HL-60/S4 (cell line): Measurements from ENCODE around the gene NAV3.

Source experiments
- in situ Hi-C: fragments of 300-500 bp; cut with MboI; formaldehyde crosslinking; loops from 2 replicates; pipeline ENCODE4 v1.14.3; 2022; ENCODE audit warnings: low sequenced_read_pairs

The NAV3 gene

DNA sequence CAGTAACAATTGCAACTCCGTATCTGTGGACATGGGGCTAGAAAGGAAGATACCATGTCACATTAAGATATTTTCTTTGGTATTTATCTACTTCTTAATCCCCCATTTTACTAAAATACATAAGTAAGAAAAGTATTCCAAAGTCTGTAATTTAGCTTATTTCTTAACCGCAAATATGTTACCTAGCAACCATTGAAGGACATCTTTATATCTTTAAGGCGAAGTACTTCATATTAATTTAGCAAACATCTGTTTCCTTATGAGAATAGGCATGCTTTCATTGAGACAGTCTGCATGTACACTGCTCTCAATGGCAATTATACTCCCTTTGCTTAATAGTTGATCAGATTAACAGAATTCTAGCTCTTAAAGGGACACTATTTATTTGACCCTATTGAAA, 88.8 kb downstream of the NAV3 start:
- in situ Hi-C loops, result no loop called here

DNA sequence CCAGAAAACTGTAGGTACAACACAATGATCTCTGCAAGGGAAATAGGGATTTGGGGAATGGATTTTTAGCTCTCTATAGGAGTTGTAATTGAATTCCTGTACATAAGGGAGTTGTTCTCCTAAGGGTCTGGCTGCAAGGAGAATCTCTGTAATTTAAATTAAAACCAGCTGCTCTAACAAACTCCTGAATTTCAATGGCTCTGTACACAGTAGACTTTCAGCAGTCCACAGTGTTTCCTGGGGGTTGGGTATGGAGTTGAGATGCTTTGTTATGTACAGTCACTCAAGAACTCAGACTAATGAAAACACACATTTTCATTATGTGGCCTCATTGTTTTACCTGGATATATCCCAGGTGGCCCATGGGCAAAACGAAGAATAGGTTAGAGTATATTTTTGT, 93.2 kb downstream of the NAV3 start:
- in situ Hi-C loops, result no loop called here

DNA sequence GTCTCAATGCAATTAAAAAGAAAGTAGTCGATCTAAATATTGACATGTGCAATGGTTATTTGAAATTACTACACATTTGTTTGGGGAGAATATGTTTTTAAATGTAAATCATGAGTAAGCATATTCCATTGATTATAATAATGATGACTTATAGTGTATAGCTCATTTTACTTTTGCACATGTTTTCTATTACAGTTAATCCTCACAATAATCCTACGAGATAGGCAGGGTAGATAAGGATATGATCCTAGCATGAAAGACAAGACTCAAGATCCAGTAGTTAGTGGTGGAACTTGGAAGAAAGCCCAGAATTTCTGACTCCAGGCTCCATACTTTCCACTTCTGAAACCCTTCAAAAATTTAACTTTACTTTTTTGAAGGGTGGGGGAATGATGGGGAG, 94.0 kb downstream of the NAV3 start:
- in situ Hi-C loops, result no loop called here

DNA sequence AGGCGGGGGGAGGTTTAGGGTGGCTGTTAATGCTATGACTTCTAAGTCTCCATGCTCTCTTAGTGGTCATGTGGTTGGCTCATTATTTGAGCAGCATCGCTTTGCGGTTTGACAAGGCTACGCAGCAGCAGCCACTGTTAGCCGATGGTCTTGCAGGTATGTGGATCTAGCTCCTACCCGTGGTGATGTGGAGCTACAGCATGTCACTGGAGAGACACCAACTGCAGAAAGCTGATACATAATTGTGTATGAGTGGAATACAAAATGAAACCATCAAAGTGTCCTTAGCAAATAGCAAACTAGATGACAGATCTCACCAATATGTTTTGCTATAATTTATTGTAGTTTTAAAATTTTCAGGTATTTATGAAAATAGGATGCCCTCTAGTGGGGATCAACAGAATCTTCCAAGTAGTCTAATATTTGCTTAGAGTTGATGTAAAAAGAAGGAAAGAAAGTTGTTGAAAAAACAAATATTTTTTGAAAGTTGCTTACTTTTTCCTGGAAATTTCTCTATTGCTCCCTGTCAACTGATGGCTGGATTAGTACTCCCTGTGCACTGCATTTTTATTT, 94.9 kb downstream of the NAV3 start:
- in situ Hi-C loops, result no loop called here

DNA sequence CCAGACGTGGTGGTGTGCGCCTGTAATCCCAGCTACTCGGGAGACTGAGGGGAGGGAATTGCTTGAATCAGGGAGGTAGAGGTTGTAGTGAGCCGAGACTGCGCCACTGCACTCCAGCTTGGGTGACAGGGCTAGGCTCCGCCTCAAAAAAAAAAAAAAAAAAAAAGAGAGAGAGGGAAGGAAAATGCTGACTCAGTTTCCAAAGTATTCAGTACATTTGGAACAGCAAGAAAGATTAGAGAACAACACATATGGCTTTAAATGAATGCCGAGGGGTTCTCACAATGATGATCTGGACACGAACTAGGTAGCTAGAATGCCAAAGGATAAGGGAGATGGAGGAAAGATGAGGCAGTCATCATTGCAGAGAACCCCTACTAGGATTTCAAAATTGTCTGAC, 97.4 kb downstream of the NAV3 start:
- in situ Hi-C loops, result no loop called here

DNA sequence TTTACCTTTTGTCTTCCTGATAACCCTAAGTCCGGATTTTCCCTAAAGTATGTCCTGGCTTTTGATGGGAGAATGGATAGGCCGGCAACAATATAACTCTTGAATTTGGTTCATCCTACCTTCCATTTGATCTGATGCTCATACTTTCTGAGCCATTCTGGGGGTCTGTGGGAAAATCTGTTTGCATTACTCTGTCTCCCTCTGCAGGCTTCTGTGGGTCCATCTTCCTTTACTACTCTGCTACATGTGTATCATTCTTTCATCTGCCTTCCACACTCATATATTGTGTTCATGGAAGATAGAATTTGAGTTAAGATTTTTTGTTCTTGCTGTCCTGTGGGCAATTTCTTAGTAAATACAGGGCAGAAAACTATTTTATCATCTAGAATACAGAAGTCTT, 101.5 kb downstream of the NAV3 start:
- in situ Hi-C loops, result no loop called here

DNA sequence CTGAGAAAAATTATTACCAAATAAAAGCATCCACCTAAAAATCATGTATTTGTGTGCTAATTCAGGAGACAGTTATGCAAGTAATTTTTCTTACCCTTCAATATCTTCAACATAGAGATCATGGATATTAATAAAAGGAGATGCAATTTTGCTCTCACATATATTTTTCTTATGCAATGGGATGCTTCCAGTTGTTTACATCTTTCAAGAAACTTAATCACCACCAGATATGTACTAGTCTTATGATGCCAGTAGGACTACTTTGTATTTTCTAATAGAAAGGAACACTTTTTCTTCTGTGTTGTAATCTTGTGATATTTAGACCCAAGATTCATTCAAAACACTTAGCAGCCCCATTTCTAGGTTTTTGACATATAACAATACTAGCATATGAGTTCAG, 107.6 kb downstream of the NAV3 start:
- in situ Hi-C loops, result no loop called here

DNA sequence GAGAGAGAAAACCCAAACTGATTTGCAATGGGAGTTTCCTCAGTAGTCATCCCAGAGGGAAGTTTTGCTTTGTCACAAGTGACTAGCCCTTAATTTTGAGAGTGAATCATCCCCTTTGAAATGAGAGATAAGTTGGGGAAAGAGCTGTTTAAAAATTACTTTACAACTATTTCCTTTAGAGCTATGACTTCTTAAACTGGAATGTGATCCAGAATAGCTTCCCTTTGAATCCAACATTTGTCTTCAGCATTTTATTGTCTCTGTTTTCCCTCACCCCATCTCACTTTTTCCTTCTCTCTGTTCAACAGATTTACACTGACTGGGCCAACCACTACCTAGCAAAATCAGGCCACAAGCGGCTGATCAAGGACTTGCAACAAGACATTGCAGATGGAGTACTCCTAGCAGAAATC, 109.3 kb downstream of the NAV3 start:
- in situ Hi-C loops, result no loop called here

DNA sequence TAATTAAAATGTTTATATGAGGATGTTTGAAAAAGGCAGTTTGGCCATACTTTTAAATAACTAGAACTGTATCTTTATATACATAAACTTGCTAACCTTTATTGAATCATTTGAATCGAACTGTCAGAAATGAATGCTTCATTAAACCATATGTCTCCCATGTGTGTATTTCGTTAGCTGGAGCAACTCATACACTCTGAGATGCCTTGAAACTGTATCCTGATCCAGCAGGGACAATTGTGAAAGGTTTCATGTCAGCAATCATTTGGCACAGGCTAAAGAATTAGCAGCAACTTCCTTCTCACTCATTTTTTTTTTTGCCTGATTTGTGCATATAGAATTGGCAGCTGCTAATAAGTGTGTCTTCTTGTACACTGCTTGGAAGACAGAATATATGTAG, 109.9 kb downstream of the NAV3 start:
- in situ Hi-C loops, result no loop called here

DNA sequence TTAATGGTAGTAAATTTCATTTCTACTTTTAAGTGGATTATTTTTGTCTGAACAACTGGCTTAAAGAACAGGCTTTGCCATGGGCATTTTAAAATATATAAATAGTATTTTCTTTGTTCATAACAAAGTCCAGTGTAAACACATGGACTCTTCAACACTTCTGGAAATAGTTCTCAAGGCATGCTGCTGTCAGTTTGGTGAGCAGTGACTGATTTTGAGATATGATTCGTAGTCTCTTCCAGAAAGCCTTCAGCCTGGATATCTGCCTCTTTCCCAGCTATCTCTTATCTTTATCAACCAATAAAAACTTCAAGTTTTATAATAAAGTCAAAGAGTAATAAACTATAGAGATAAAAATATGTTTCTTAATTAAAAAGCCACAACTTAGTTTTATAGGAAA, 110.7 kb downstream of the NAV3 start:
- in situ Hi-C loops, result no loop called here

DNA sequence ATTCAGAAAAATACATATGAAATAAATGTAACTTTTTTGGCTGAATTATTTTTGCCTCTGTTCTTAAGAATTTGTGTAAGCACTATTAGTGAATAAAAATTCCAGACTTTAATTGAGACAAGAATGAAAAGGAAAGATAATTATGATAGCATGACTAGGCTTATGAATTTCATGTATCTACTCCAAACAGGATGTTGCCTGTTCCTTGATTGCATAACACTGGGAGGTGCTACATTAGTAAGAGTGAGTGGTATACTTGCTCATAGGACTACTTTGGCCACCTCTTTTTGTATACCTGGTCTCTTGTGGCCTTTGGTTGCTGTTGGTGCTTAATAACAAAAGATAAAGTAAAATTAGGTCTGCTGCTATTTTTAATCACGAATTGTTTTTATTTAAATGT, 112.8 kb downstream of the NAV3 start:
- in situ Hi-C loops, result no loop called here

DNA sequence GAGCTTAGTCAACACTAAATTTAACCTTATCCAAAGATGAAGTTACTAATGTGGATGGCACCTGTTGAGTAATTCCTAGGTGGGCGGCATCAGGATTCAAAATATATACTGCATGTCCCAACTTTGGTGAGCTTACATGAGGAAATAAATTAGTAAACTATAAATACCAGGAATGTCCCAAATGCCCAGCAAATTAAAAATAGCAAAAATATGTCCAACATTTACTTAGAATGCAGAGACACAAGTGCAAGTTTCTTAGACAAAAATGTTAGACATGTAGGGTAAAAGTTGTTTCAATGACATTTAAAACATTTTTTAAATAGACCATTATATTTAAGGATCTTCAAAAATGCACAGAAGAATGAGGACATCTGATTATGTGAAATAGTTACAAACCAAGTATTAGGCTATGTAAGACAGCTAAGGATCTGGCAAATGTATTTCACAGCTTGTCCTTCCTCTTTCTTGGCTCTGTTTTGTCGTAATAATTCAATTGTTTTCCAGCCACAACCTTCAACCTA, 115.9 kb downstream of the NAV3 start:
- in situ Hi-C loops, result no loop called here

DNA sequence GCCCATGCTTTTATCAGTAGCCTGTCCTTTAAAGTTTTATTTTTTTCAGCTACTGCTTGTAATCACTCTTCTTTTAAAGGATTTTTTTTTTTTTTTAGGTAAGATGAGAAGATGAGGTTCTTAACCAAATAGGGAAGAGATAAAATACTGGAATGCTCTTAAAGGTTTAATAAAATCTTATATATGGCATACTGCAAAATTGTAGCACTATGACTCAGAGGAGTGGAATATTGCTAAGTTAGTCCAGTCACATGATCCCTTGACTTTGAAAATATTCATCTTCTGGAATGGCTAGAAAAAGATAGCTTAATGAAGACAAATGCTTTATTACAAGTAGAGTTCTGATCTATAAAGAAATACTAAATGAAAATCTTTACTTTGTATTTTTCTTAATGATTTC, 116.6 kb downstream of the NAV3 start:
- in situ Hi-C loops, result no loop called here

DNA sequence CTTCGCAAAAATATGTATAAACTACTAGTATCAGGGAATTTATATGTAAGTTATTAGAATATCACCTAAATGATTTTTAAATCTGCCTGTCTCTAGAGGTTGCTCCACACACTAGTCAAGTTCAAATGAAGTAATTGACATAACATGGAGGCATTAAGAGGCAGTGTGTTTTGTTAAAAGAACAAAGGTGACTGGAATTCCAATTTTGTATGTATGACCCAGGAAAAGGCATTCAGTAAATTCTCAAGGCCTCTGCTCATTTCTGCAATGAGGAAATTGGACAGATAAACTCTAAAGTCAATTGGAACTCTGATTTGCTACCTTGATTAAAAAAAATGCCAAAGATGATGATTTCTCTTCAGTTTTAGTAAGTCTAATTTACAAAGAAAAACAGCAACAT, 117.1 kb downstream of the NAV3 start:
- in situ Hi-C loops, result no loop called here

DNA sequence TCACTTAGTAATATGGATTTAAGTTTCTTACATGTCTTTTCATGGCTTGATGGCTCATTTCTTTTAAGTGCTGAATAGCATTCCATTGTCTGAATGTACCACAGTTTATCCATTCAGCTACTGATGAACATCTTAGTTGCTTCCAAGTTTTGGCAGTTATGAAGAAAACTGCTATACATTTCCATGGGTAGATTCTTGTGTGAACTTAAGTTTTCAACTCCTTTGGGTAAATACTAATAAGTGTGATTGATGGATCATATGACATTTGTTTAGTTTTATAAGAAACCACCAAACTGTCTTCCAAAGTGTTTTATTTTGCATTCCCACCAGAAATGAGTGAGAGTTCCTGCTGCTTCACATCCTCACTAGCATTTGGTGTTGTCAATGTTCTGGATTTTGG, 119.2 kb downstream of the NAV3 start:
- in situ Hi-C loops, result no loop called here

DNA sequence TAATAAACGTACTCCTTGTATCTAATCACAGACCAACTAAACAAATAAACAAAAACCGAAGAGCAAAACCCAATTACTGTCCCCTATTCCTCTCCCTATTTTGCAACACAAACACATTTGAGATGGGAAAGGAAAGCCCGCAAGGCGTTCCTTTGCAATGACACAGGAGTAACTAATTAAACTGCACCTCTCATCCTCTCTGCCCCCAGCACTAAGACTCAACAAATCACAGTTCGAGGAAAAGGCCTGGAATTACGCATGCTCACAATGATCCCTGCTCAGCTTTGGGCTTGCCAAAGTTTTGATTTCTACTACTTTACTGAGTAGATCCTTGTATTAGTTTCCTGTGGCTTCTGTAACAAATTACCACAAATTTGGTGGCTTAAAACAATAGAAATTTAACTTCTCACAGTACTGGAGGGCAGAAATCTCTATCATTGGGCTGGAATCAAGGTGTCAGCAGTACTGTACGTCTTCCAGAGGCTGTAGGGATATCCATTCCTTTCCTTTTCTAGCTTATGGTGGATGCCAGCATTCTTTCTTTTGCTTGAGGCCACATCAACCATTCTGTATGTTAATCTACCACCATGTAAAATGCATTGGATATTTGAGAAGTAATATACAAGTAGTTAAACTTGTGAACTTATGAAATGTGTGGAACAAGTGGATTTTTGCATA, 123.0 kb downstream of the NAV3 start:
- in situ Hi-C loops, result no loop called here

DNA sequence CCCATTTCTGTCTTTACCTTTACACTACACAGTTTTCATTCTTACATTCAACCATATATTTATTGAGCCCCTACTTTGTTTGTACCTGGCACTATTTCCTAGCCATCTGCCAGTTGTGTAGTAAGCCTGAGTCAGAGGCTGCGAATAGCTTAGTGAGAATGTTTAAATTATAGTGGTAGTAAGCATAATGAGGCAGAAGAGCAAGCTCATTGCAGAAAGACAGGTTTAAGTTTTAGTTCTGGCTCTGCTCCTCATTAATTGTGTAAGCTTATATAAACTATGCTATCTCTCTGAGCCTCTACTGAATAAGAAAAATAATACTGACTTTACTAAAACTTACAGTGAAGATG, 123.5 kb downstream of the NAV3 start:
- in situ Hi-C loops, result no loop called here

DNA sequence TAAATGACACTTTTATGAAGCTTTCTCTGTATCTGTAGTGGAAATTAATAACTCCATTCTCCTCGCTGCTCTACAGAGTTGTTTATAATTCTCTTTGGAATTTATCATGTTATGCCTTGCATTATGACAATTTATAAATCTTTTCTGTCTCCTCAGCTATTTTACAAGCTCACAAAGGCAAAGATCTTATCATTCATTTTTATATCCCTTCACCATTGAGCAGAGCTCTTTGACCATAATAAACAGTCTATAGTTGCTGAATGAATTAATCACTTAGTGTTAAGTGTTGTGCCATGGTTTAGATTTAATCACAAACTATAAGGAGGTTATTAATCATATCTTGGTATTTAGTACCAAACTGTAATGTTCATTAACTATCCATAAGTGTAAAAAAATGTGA, 126.4 kb downstream of the NAV3 start:
- in situ Hi-C loops, result no loop called here

DNA sequence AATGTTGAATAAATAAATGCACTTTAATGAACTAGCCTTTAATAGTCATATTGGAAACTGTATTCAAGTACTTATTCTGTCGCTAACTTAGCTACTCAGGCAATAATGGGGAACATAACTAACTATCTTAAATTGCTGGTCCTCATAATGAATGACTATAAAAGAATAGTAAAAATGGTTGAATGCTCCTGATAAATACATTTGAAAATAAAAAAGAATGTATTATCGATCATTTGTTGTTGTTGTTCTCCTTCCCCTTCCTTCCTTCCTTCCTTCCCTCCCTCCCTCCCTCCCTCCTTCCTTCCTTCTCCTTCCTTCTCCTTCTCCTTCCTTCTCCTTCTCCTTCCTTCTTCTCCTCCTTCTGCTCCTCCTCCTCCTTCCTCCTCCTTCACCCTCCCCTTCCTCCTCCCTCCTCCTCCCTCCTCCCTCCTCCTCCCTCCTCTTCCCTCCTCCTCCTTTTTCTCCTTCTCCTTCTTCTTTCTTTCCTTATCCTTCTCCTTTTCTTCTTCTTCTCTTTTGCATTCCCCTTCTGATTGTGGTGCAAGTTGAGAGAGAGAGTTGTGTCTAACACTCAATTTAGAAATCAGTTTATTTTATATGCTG, 133.0 kb downstream of the NAV3 start:
- in situ Hi-C loops, result no loop called here

DNA sequence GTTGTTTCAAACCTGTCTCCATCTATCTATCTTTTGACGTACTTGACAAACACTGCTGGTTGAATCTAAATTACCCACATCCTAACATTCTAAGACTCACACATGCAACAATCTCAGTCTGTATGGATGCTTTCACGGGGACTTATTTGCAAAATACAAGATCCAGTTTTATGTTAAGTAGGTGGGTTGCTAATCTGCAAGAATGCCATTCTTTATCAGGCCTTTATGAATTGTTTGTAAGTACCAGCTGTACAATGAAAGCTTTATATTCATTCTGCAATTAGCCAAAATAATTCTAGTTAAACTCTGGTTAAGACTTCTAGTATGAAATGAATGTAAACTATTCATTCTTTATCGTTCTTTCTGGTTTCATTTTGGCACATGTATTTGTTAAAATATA, 135.1 kb downstream of the NAV3 start:
- in situ Hi-C loops, result no loop called here

DNA sequence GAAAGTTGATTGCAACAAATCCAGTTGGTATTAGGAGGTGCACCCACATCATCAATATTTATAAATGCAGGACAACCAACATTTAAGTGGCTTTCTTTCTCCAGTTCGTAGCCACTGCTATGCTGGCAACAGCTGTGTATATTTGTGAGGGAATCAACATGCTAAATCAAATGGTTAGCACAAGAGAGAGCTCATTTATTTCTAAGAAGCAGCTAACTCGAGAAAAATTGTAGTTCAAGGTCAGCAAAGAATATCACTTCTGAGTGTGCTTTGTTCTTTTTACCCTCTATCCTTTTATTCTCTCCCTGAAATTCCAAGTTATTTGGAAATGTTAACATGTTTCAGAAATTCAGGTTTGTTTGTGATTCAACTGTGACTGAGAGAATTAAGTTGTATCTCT, 137.3 kb downstream of the NAV3 start:
- in situ Hi-C loops, result no loop called here

DNA sequence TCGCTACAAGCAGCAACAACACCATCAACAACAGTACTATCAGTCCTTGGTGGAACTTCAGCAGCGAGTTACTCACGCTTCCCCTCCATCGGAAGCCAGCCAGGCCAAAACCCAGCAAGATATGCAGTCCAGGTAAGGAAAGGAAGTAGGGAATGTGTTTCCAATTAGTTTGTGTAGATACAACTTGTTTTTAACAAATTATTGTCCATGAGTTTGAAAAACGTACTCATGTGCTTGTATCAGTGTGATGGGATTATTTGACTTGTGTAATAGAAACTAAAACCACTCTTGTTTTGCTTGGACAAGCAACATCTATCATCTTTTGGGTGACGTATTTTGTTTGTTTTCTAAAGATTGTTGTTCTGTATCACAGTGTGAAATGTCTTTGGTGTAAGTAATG, 137.9 kb downstream of the NAV3 start:
- in situ Hi-C loops, result no loop called here

DNA sequence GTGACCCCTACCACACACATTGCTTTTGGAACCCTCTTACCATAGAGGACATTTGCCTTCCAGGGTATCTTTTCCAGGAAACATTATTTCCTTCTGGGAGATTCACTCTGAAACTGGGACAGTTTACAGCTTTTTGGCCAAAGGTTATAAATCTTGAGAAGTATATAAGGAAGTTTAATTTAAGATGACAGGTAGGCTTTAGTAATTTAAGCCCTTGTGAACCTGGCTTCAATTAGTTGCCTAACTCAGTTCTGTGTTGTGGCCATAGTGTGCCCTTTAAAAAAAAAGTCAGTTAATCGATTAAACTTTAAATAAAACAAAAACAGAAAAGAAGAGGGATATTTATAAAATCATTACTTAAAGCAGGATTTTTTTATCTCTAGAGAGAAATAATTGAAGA, 142.9 kb downstream of the NAV3 start:
- in situ Hi-C loops, result no loop called here
